Stimulated activated naive CD8-positive, alpha-beta T cell treated with anti-CD3 and anti-CD28 coated beads, Interleukin-15, Interleukin-2, amounts not matched to agents 100 U/mL and 50 U/mL, for 24 hours (primary cell): ENCODE measurements around the gene INO80B.
"Not testable (repeated sequence)": the region's sequence is repeated elsewhere in the genome, so short reads cannot be mapped to it uniquely, and the experiment has no call there.

Source experiments
- ATAC-seq: fragments of 150-1000 bp; cut with Tn5 transposase; one replicate; pipeline ENCODE4 v1.10.0; 2021
- DNase-seq: peaks from one replicate; pipeline ENCODE4 v3.0.0; 2021

INO80B gene

GRCh38 chr2:74481961-74482800 is 27.3 kb downstream of the INO80B start:
- ATAC-seq (peak; percentile 44), DNase-seq (peak; percentile 68)

DNA sequence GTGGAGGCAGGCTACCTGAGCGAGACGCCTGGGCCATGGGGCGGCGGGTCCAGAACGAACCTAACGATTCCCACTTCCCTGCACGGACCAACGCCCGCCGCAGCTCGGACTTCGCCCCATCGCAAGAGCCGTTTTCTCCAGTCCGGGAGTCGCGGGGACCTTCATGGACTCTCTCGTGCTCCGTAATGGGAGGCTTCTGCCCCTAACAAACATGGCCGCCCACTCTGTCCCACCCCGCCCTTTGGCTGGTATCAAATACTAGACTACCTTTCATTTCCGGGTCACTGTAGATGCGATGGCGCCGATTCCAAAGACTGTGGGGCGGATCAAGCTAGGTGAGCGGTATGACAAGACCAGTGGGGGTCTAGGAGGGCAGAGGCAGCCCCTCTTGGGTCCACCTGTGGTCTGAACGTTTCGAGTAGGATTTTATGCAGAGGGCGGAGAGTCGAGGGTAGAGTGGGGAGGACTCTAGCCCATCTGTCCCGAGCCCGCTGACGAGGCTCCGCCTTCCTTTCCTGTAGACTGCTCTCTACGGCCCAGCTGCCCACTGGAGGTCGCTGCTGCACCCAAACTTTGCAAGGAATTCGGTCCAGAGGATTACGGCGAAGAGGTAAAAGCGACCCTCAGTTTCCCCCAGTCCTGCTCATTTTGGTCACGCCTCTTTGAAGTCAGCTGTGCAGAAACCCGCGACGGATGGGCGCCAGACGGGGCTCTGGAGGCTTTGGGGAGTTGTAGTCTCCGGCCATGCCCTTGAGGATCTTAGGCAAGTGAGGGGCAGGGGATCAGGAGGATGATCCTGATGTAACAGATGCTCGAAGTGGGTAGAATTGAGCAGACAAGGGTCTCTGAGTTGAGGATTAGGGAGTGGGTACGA is 28.2 kb downstream of the INO80B start, which contains the start of the genes CCDC142 and TTC31:
Gene CCDC142, minus strand, starts transcription at position 198 of the 874 bp plus-strand sequence. Its CDS starts 161 bp downstream, at position 37.
Gene TTC31, plus strand, starts transcription at position 281 of the 874 bp plus-strand sequence. Its CDS starts 15 bp downstream, at position 296.
- ATAC-seq (peak; percentile 93), DNase-seq (peak; percentile 94)

GRCh38 chr2:74483675-74484164 is 28.8 kb downstream of the INO80B start:
- not testable (repeated sequence) for DNase-seq, ATAC-seq

GRCh38 chr2:74486141-74486540 is 31.3 kb downstream of the INO80B start:
- ATAC-seq (no peak), DNase-seq (no peak)

DNA sequence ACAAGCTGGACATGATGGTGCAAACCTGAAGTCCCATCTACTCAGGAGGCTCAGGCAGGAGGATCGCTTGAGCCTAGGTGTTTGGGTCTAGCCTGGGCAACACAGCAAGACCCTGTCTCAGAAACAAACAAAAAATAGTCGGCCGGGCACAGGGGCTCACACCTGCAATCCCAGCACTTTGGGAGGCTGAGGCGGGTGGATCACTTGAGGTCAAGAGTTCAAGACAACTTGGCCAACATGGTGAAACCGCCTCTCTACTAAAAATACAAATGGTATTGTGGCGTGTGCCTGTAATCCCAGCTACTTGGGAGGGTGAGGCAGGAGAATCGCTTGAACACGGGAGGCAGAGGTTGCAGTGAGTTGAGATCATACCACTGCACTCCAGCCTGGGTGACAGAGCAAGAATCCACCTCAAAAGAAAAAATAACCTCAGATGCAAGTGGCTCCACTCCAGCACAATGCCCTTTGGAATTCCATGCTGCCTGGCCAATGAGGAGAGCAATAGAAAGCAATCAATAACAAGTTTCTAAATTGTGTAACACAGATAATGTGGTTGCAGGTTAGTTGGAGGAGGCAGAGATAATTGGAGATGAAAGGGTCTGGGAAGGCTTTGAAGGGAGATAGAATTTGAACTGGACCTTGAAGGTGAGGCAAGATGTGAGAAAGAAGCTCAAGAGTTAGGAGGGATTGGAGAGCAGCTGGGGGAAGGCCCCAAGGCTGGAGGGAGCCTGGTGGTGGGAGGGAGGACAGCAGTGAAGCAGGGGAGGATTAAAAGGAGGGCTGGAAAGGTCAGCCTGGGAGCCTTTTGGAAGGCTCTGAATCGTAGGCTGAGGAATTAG is 34.0 kb downstream of the INO80B start:
- ATAC-seq: no peak
- DNase-seq: no peak

GRCh38 chr2:74489906-74490305 is 35.0 kb downstream of the INO80B start:
- ATAC-seq (no peak), DNase-seq (no peak)

DNA sequence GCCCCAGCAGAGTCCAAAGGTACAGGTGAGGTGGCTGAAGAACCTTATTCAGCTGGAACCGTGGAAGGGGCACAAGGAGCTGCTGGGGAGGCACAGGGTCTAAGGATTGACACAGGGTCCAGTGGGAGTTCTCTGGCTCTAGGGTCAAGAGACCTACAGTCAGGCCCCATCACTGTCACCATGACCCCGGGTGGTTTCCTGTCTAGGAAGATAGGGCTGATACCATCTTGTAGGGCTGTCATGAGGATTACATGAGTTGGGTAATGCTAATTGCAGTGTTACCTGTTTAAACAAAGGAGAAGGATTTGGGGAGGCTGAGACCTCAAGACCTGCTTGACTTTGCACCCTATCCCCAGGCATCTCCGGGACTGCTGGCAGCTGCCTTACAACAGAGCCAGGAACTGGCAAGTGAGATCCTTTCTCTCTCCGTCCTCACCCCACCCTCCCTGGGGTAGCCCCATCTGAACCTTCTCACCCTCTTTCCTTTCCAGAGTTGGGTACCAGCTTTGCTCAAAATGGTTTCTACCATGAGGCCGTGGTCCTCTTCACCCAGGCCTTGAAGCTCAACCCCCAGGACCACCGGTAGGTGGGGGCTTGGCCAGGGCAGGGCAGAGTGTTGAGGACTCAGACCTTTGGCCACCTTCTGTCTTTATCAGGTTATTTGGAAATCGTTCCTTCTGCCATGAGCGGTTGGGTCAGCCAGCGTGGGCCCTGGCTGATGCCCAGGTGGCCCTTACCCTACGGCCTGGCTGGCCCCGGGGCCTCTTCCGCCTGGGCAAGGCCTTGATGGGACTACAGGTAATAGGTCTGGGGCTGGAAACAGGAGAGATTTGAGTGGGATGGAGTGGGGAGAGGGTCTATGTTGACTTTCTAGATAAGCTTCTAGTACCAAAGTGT is 37.0 kb downstream of the INO80B start:
- DNase-seq (no peak), ATAC-seq (no peak)

- ATAC-seq (no peak), DNase-seq (no peak)
These were observed 38.7 kb downstream of the INO80B start for GRCh38 chr2:74493546-74493945.

DNA sequence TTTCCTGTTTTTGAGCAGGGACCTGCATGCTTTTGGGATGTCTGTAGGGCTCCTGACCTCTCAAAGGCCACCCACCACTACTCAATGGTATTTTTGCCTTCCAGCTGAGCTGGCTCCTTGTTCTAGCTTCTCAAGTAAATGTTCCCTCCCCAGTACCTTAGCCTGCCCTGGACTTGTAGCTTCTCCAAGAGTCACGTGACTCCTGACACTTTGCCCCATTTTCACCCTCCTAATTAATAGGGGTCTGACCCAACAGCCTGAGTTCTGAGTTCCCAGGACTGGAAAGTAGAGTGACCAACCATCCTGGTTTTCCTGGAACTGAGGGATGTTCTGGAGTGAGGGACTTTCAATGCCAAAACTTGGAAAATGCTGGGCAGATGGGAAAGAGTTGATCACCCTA is 40.6 kb downstream of the INO80B start:
- no peak for ATAC-seq
- no peak for DNase-seq

GRCh38 chr2:74496997-74497776 is 42.3 kb downstream of the INO80B start:
- ATAC-seq (no peak), DNase-seq (no peak)

DNA sequence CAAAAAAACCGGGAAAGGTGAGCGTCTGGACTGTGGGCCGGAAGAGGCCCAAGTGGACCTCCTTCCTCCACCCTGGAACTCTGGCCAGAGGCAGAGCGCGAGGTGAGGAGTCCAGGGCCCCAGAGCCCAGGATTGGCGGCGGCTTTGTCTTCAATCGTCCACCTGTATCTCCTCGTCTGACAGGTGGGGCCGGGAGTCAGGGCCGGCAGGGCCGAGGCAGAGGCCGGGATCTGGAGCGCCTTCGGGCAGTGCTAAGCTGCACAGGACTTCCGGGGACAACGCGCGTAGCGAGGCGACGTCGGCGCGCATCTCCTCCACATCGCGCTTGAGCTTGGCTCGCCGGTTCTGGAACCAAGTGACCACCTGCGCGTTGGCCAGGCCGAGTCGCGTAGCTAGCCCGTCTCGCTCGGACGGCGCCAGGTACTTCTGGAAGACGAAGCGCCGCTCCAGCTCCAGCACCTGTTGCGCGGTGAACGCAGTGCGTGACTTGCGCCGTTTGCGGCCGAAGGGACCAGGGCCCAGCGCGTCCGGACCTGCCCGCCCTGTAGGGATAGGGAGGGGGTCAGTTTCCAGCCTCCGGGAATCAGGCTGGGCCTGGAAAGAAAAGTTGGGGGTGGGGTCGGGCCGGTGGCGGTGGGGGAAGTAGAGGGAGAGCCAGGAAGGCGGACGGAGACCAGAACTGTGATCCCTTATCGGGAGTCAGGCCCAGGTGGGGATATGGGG is 43.1 kb downstream of the INO80B start:
- DNase-seq: peak; percentile 39
- no peak for ATAC-seq

DNA sequence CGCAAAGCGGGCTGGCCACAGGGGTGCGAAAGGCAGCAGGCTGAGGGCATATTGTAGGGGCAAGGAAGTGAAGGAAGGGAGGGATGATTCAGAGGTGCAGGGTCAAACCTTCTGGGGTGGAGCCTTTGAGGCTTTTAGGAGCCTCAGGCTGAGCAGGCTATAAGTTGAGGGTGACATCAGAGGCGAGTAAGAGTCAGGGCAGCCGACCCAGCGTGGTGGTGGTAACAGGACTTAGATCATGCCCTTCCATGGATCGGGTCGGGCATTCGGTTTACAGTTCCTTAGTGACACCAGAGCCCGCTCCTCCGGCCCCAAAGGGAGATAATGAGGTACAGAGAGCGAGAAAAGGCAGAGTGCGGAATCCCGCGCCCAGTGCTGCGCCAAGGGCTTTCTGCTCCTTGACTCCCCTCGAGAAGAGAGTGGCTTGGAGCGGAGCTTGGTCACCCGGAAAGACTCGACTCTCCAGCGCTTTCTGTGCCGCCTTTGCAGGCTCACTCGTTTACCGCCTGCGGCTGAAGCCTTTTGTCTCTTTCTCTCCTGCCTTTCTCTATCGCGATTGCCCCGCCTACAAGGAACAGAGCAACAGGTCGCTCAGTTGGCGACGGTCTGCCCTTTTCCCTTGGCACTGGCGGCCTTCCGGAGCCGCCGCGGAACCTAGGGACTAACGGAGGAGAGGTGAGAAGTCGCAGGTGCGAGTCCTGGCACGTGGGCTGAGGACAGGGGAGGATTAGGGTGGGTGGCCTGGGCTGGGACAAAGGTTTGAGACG is 43.8 kb downstream of the INO80B start:
- ATAC-seq: peak; percentile 66
- peak; percentile 46 for DNase-seq

- ATAC-seq (peak; percentile 38), DNase-seq (peak; percentile 54)
These were observed 44.5 kb downstream of the INO80B start, which contains the start of gene LBX2 for GRCh38 chr2:74499267-74499939. Gene LBX2, minus strand, starts transcription at chr2:74499603. Its CDS starts 66 bp downstream, at chr2:74499537.

DNA sequence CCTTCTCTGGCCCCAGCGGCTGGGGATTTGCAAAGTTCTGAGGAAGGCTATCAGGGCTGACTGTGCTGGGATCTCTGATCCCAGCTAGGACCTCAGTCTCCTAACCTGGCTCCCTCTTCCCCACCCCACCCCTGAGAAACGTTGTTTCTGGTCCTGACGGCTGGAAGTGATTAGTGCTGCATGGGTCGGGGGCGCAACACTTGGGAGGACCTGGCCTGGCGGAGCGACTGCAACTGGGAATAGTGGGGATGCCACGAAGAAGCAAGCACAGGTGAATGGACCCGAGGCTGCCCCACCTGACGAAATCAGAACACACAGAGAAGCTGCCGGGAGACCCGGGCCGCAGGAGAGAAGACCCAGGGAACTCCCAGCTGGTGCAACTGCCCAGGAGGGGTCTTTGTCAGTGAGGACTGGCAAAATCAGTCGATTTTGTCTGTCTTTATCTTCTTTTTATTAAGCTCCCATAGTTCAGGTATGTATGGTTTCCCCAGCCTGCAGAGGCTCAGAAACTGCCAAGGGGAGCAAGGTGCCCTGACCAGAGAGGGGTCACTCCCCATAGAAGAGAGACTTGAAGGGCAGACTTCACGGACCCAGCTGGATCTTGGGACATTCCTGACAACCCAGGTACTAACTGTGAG is 45.2 kb downstream of the INO80B start:
- ATAC-seq (no peak), DNase-seq (no peak)

DNA sequence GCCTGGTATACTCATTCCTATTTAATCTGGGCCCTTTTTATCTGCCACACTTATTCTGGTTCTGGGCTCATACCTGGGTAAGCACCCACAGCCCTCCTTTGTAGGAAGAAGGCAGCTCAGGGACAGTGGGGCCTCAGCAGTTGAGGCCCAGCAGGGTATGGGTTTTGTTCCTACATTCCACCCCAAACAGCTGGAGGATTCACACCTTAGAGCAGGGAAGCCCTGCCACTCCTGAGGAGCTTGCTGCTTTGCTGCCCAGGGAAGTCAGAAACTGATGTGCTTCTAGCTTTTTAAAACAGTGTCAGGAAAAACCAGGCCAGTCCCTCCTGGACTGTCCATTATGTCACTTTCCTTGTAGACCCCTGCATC is 45.7 kb downstream of the INO80B start:
- DNase-seq (no peak), ATAC-seq (no peak)

DNA sequence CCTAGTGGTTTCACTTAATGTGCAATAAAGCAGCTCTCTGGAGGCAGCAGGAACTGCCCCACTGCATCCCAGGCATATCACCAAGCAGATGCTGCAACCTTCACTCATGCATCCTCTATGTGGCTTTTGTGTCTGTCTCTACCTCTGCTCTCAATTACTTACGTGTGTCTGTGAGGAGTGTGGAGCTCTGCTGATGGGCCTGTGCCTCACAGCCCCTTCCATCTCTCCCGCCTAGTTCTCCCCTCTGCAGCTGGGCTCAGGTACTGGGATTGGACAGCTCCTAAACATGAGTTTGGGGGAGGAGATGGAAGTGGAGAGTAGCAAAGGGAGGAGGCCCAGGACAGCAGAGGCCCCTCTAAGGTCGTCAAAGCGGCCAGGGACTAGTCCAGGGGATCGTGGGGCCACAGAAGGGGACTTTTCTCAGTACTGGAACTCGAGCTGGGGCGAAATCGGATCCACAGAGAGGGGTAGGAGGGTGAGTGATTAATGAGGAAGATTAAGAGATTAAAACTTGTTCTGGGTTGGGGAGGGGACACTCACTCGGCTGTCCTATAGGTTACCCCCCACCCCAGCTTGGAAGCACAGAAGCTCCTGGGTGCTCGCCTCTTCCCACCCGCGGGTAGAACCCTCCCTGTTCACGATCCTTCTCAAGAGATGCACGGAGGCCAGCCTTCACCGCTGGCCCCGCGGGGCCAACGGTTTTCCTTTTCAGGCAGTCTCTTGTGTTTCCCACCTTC is 46.6 kb downstream of the INO80B start:
- no peak for ATAC-seq
- DNase-seq: no peak
